Activated CD8-positive, alpha-beta memory T cell treated with anti-CD3 and anti-CD28 coated beads for 48 hours (primary cell): ENCODE measurements around the gene SGPP1.
"Not testable (repeated sequence)": the region's sequence is repeated elsewhere in the genome, so short reads cannot be mapped to it uniquely, and the experiment has no call there.

Source experiments
- DNase-seq, 3 experiments: peaks; one replicate each; pipeline ENCODE4 v3.0.0-alpha.2; 2020; ENCODE audit warnings: low read depth in 2 of 3, low spot score in 2 of 3

Gene SGPP1

GRCh38 chr14:63673886-63674497 is 53.9 kb downstream of the SGPP1 start:
- no peak for DNase-seq

- no peak for DNase-seq
Measured at GRCh38 chr14:63673255-63673654, 54.6 kb downstream of the SGPP1 start.

- no peak for DNase-seq
Measured at GRCh38 chr14:63672417-63673180, 55.3 kb downstream of the SGPP1 start.

GRCh38 chr14:63671987-63672386 is 55.9 kb downstream of the SGPP1 start:
- no peak for DNase-seq

GRCh38 chr14:63670692-63671091 is 57.2 kb downstream of the SGPP1 start:
- DNase-seq, result no peak

GRCh38 chr14:63666335-63666734 is 61.5 kb downstream of the SGPP1 start:
- DNase-seq, result no peak

GRCh38 chr14:63663428-63664341 is 64.2 kb downstream of the SGPP1 start:
- no peak for DNase-seq

GRCh38 chr14:63662776-63663175 is 65.1 kb downstream of the SGPP1 start:
- DNase-seq, result no peak

- DNase-seq, result not testable (repeated sequence)
Measured at GRCh38 chr14:63661881-63662280, 66.0 kb downstream of the SGPP1 start.

- DNase-seq, result no peak
Measured at GRCh38 chr14:63659726-63660125, 68.1 kb downstream of the SGPP1 start.

- no peak for DNase-seq
Measured at GRCh38 chr14:63656194-63656593, 71.7 kb downstream of the SGPP1 start.

GRCh38 chr14:63654936-63655335 is 72.9 kb downstream of the SGPP1 start:
- no peak for DNase-seq

- no peak for DNase-seq
Measured at GRCh38 chr14:63654346-63654745, 73.5 kb downstream of the SGPP1 start.

- DNase-seq, result no peak
Measured at GRCh38 chr14:63652406-63652805, 75.5 kb downstream of the SGPP1 start.

- DNase-seq, result no peak
Measured at GRCh38 chr14:63650256-63650952, 77.5 kb downstream of the SGPP1 start.

- DNase-seq, result no peak
Measured at GRCh38 chr14:63647696-63648410, 80.0 kb downstream of the SGPP1 start.

- DNase-seq, result no peak
Measured at GRCh38 chr14:63644741-63645140, 83.1 kb downstream of the SGPP1 start.

- DNase-seq, result no peak
Measured at GRCh38 chr14:63642656-63643382, 85.0 kb downstream of the SGPP1 start.

GRCh38 chr14:63642229-63642611 is 85.6 kb downstream of the SGPP1 start:
- DNase-seq, result peak in 2 of 3 experiments; percentile 39 to 46
